ENCODE results near the gene DHFR2.

DNA sequence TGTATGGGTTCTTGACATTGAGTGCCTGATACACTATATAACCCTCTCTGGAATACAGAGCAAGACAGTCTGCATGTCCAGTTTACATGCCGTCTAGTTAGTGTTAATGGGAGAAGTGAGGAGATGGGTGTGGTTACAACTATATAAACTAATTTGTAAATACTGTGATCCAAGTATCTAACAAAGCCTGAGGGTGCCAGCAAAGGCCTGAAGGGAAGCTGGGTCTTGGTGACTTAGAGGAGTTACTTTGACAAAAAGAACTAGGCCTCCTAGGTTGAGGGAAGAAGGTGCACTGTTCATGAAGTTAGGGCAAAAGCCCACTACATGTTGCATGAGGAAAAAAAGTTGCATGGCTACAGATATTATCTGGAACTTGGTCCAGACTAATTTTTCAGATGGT is 2.4 kb upstream of the DHFR2 start:
- no peak for TF ChIP-seq POLR2A (IDR thresholded peaks at IDR 0.05)
- TF ChIP-seq, protein P1, sequence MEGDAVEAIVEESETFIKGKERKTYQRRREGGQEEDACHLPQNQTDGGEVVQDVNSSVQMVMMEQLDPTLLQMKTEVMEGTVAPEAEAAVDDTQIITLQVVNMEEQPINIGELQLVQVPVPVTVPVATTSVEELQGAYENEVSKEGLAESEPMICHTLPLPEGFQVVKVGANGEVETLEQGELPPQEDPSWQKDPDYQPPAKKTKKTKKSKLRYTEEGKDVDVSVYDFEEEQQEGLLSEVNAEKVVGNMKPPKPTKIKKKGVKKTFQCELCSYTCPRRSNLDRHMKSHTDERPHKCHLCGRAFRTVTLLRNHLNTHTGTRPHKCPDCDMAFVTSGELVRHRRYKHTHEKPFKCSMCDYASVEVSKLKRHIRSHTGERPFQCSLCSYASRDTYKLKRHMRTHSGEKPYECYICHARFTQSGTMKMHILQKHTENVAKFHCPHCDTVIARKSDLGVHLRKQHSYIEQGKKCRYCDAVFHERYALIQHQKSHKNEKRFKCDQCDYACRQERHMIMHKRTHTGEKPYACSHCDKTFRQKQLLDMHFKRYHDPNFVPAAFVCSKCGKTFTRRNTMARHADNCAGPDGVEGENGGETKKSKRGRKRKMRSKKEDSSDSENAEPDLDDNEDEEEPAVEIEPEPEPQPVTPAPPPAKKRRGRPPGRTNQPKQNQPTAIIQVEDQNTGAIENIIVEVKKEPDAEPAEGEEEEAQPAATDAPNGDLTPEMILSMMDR (IDR thresholded peaks at IDR 0.05) = no peak
